GM18909 (cell line): ENCODE data around the gene PLEKHN1.

Experiments used
- ATAC-seq: cut with Tn5 transposase; IDR thresholded peaks from one replicate; pipeline ENCODE4 v1.9.1; 2021; ENCODE audit warnings: mild to moderate bottlenecking; ENCODE audit not compliant: unreplicated experiment, poor library complexity

Gene PLEKHN1

DNA sequence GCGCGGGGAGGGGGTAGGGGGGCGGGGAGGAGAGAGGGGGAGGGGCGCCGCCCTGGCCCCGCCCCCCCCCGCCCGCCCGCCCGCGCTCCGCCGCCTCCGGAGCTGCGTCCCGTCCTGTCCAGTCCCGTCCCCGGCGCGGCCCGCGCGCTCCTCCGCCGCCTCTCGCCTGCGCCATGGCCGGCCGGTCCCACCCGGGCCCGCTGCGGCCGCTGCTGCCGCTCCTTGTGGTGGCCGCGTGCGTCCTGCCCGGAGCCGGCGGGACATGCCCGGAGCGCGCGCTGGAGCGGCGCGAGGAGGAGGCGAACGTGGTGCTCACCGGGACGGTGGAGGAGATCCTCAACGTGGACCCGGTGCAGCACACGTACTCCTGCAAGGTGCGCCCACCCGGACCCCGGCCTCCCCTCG, 53.7 kb downstream of the PLEKHN1 start, which contains the start of gene AGRN:
TSS of gene AGRN (plus strand) at position 121 of the 405 bp plus-strand sequence. CDS start at position 174, 53 bp downstream.
- ATAC-seq: peak; percentile 35

DNA sequence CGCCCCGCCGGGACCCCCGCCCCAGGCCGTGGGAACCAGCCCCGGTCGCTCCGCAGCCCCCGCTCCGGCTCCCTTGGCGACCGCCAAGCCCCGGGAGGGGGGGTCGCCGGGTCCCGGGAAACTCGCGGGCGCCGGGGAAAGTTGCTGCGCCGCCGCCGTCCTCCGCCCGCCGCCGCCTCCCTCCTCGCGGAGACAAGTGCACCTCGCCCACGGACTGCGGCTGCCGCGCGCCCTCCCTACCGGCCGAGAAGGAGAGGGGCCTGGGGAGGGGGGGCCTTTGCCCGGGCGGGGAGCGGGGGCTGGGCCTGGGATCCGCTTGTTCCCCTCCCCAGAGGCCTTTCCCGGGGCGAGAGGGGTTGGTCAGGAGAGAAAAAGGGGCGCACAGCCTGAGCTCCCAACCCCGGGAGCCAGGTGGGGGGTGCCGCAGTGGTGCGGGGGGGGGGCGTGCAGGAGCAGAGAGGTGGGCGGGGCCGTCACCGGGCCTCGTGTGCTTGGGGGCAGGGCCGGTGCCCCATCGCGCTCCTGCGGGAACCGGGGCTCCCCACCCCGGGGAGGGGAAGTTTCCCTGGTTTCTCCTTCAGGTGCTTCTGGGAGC, 54.2 kb downstream of the PLEKHN1 start:
- peak; percentile 14 for ATAC-seq

DNA sequence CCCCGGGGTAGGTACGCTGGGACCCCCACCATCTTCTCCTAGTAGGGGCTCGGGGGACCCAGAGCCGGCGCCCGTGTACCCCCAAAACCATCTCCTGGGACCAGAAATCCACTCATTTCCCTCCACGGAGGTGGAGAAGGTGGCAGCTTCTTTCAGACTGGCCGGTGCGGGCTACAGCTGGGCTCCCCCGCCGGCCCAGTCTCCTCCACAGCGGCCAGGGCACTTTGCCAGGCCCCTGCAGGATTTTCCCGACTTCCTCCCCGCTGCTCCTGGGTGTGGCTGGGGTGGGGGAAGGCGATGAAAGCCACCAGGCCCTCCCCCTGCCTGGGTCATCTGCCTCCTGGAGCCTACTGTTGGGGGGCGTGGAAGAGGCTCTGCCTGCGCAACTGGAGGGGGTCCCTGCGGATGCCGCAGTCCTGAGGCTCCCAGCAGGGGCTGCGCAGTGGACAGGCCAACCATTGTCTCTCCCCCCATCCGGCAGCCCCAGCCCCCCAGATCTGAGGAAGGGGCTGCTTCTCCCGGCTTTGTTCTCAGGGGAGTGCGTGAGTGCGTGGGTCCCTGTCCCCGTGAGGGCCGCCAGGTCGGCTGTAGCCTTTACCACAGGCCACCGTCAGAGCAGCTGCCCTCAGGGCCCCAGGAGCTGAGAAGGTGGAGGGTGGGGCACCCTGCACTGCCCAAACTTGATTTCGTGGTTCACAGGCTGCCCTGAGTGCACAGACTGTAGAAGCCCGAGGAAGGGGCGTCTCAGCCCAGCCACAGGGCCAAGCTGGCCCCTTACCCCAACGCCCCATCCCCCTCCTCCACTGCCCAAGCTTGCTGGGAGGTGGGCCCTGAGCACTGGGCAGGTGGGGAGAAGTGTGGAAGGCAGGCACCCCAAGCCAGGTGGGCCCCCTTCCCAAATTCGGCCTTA, 55.0 kb downstream of the PLEKHN1 start:
- ATAC-seq: no peak

DNA sequence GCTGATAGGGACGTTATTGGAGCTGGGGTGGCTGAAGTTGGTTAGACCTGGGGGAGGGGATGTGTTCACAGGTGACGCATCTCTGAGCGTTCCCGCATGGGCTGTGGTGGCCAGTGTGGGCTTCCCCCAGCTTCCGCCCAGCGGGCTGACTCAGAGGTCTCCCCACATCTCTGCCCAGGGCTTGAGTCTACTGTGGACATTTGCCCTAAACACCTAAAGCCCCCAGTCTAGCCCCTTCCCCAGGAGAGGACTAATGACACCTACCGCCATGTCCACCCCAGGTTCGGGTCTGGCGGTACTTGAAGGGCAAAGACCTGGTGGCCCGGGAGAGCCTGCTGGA, 55.6 kb downstream of the PLEKHN1 start:
- ATAC-seq: no peak

DNA sequence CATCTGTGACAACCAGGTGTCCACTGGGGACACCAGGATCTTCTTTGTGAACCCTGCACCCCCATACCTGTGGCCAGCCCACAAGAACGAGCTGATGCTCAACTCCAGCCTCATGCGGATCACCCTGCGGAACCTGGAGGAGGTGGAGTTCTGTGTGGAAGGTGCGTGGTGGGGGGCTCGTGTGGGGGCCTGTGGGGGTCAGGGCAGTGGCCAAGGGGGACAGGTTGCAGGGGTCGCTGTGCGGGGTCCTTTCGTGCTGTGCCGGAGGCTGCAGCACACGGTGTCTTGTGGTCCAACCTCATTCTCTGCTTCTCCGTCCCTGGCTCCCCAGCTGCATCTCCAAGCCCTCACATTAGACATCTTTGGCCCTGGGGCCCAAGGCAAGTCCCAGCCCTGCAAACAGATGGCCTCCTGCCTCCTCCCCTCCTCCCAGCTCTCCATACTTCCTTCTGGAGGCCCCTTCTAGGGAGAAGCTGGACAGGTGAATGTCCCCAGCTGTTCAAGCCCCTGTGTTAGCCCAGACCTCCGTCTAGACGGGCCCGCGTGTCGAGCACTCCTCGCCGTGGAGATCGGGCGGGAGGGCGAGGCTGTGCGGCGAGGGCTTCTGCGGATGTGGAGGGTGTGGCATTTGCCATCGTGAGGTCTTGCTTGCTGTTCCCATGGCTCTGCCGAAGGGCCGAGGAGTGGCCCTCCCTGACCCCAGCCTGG, 56.2 kb downstream of the PLEKHN1 start:
- ATAC-seq: no peak

DNA sequence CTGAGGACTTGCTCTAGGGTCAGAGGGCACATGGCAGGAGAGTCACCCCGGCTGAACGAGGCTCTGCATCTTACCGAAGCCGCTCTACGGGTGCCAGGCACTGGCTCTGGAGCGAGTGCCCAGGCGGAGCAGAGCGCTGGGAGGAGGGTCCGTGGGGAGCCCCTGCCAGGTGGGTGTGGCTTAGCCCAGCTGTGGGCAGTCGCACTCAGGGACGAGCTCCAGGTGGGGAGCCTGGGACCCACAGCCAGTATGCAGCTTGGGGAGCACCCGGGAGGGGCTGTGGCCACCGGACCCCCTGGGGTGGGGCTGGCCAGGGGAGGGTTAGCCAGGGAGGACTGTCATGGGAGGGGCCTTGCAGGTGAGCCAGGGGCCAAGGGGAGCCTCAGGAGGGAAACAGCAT, 57.4 kb downstream of the PLEKHN1 start:
- no peak for ATAC-seq

DNA sequence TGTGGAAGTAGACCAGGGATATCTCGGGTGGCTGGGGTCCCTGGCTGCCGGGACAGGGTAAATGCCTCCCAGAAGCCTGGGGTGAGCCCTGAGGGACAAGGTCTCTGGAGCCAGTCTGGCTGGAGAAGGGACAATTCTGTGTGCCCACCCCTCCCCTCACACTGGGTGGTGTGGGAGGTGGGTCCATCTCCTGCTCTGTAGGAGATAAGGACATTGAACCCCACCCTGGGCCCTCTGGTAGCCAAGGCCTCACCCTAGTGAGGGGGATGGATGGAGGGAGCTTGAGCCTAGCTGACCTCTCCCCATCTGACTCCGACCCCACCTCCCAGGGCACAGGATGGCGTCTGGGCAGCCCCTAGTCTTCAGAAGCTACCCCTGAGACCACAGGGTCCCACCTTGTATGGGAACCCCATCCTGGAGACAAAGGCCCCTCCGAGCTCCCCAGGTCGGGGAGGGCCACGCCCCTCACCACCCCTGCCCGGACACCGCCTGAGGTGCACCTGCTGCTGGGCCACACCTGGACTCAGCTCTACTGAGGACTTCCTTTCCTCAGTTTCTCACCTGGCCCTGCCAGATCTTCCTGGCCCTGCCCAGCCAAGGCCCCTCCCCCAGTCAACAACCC, 58.0 kb downstream of the PLEKHN1 start:
- ATAC-seq: no peak

DNA sequence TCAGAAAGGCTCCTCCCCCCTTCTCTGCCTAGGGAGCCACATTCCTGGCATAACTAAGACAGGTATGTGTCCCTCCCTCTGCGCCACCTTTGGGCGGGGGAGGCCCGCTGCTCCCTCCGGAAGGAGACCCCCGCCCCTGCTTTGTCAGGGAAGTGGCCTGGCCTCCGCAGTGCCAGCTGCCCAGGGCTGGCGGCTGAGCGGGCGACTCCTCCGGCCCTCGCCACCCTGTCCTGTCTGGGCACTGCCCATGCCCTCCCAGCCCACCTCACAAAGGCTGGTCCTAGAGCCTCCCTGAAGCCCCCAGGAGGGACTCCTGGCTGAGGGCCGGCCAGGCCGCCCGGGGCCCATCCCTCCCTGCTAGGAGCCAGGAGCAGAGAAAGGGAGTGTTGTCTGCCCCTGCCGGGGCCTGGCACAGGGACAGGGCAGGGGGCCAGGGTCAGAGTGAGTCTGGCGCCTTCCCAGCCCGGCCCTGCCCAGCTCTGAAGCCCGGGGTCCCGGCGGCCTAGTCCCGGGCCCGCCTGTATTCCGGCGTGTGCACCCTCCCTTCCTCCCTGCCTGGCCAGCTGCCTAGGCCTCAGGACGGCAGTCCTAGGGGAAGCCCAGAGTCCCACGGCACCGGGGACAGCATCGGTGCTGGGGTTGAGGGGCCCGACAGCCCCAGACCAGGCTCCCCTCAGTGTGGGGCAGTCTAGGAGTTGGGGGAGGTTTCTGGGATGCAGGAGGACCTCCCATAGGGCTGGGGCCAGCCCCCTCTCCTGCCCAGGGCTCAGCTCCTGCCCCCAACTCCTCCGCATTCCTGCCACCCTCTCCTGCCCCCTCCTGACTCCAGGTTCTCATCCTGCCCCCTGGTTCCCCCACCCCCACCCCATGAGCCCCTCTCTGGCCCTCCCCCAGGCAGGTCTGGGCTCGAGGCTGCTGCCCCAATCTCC, 58.8 kb downstream of the PLEKHN1 start:
- ATAC-seq: no peak
